Hepatocyte (in vitro differentiated cells): ENCODE results near the gene SLC25A4.
A peak's percentile ranks its signal among the peaks of the same experiment; 100 is the strongest.

Experiments used
- EZH2 ChIP-seq: fragments of 200-600 bp; sonication (generic); IDR thresholded peaks from 2 replicates; pipeline ENCODE4 v1.6.1; 2016; ENCODE audit warnings: antibody characterized with exemption, mild to moderate bottlenecking, borderline replicate concordance
- EZH2phosphoT487 ChIP-seq: fragments of 200-600 bp; sonication (generic); IDR thresholded peaks from one replicate; pipeline ENCODE4 v1.6.1; 2018; ENCODE audit warnings: antibody characterized with exemption, mild to moderate bottlenecking, low read depth, moderate library complexity; ENCODE audit not compliant: unreplicated experiment, severe bottlenecking
- TF ChIP-seq, protein P1 (sequence below): fragments of 200-600 bp; sonication (generic); IDR thresholded peaks from 2 replicates; pipeline ENCODE4 v1.5.1; 2016; ENCODE audit warnings: antibody characterized with exemption, mild to moderate bottlenecking; ENCODE audit not compliant: poor library complexity

DNA sequence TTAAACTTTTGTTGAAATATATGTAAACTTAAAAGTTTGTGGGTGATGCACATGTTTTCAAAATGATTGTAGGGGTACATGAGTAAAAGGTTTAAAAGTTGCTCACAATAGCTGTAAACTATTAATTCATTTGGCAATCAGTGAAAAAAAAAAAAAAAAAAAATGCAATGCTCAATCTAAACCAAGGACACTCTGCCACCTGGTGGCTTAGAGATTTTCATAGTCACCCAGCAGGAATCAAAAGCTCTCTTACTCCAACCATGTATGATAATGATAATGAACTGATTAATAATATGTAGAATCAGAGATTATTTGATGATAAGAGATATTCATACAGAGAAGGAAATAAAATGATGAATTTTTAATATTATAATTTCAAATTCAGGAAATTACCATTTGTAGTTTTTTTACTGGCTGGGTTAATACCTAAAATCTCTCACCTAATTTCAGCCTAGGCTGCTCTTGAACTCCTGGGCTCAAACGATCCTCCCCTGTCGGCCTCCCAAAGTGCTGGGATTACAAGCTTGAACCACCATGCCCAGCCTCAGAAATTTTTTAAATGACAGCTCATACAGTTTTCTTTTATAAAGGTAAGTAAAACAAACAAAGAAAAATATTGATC, 46.9 kb upstream of the SLC25A4 start:
- TF ChIP-seq, protein P1, sequence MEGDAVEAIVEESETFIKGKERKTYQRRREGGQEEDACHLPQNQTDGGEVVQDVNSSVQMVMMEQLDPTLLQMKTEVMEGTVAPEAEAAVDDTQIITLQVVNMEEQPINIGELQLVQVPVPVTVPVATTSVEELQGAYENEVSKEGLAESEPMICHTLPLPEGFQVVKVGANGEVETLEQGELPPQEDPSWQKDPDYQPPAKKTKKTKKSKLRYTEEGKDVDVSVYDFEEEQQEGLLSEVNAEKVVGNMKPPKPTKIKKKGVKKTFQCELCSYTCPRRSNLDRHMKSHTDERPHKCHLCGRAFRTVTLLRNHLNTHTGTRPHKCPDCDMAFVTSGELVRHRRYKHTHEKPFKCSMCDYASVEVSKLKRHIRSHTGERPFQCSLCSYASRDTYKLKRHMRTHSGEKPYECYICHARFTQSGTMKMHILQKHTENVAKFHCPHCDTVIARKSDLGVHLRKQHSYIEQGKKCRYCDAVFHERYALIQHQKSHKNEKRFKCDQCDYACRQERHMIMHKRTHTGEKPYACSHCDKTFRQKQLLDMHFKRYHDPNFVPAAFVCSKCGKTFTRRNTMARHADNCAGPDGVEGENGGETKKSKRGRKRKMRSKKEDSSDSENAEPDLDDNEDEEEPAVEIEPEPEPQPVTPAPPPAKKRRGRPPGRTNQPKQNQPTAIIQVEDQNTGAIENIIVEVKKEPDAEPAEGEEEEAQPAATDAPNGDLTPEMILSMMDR = peak; percentile 76
- TF ChIP-seq EZH2 (no peak), EZH2phosphoT487 (no peak)
